Fibroblast of mammary gland (primary cell): ENCODE results near the gene MFAP4.

Experiments used
- DNase-seq: peaks from one replicate; pipeline ENCODE4 v3.0.0-alpha.2; 2010; ENCODE audit warnings: low read depth
- H3K4me3 ChIP-seq: 2 replicates; pipeline ENCODE4 v1.5.1; 2011; ENCODE audit warnings: low read depth, mild to moderate bottlenecking, low read length, moderate library complexity; ENCODE audit not compliant: control insufficient read depth
- TF ChIP-seq, protein P1 (sequence below): conservative IDR thresholded peaks from 2 replicates; pipeline ENCODE4 v1.5.1; 2011; ENCODE audit warnings: low read depth, low read length, inconsistent platforms; ENCODE audit not compliant: control insufficient read depth, insufficient read depth

MFAP4 gene

GRCh38 chr17:19385521-19385983 lies 1.4 kb downstream of the MFAP4 start:
- TF ChIP-seq, protein P1, sequence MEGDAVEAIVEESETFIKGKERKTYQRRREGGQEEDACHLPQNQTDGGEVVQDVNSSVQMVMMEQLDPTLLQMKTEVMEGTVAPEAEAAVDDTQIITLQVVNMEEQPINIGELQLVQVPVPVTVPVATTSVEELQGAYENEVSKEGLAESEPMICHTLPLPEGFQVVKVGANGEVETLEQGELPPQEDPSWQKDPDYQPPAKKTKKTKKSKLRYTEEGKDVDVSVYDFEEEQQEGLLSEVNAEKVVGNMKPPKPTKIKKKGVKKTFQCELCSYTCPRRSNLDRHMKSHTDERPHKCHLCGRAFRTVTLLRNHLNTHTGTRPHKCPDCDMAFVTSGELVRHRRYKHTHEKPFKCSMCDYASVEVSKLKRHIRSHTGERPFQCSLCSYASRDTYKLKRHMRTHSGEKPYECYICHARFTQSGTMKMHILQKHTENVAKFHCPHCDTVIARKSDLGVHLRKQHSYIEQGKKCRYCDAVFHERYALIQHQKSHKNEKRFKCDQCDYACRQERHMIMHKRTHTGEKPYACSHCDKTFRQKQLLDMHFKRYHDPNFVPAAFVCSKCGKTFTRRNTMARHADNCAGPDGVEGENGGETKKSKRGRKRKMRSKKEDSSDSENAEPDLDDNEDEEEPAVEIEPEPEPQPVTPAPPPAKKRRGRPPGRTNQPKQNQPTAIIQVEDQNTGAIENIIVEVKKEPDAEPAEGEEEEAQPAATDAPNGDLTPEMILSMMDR: no peak
- no peak for DNase-seq
- H3K4me3 ChIP-seq: no peak overlapping the region

- TF ChIP-seq, protein P1: no peak
- H3K4me3 ChIP-seq: no peak overlapping the region
- DNase-seq: peak; percentile 97
These were observed 2.1 kb downstream of the MFAP4 start for GRCh38 chr17:19384723-19385391.

DNA sequence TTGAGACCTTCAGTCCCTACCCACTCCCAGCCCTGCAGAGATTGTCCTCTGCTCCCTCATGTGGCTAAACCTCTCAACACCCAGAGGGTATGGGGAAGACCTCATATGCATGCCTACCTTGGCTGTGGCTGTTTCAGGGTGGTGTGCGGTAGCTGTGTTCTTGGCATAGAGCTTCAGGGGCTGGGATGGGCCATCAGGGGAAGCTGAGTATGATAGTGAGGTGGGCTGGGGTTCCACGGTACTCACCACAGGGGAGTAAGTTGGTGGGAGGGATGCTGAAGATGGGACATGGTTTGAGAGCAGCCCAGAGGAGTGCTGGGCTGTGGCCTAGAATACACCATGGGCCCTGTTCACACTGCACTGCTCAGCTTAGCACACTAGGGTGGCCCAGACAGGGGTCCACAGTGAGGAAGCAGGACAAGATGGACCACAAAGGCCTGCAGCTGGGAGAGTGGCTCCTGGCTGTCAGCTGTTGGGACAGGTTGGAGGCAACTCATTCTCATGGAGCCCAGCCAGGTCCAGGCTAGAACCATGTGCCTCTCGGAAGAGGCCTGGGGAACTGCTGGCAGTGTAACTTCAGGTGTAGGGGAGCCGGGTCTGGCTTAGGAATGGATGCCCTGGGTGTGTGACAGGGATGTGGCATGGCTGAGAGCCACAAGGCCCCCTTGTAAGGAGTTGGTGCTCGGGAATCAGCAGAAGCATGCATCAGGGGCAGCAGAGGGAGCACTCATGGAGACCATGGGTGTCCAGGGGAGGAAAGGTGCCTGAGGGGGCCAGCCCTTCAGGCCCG lies 3.1 kb downstream of the MFAP4 start:
- peak; percentile 49 for DNase-seq
- no peak overlapping the region for H3K4me3 ChIP-seq
- TF ChIP-seq, protein P1: no peak

GRCh38 chr17:19382531-19383444 lies 4.2 kb downstream of the MFAP4 start:
- H3K4me3 ChIP-seq: no peak overlapping the region
- TF ChIP-seq, protein P1: no peak
- DNase-seq: no peak

DNA sequence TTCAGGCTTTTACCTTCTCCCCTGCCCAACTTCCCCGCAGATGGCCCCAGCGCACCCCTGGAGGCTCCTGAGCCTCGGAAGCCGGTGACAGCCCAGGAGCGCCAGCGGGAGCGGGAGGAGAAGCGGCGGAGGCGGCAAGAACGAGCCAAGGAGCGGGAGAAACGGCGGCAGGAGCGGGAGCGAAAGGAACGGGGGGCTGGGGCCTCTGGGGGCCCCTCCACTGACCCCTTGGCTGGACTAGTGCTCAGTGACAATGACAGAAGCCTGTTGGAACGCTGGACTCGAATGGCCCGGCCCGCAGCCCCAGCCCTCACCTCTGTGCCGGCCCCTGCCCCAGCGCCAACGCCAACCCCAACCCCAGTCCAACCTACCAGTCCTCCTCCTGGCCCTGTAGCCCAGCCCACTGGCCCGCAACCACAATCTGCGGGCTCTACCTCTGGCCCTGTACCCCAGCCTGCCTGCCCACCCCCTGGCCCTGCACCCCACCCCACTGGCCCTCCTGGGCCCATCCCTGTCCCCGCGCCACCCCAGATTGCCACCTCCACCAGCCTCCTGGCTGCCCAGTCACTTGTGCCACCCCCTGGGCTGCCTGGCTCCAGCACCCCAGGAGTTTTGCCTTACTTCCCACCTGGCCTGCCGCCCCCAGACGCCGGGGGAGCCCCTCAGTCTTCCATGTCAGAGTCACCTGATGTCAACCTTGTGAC lies 5.1 kb downstream of the MFAP4 start:
- TF ChIP-seq, protein P1: no peak
- no peak for DNase-seq
- no peak overlapping the region for H3K4me3 ChIP-seq

GRCh38 chr17:19381361-19381740 lies 5.6 kb downstream of the MFAP4 start:
- no peak for DNase-seq
- TF ChIP-seq, protein P1: no peak
- no peak overlapping the region for H3K4me3 ChIP-seq
